IPS DF 6.9 (cell line): ENCODE measurements around the gene AHSG.
"Not testable (repeated sequence)": the region's sequence is repeated elsewhere in the genome, so short reads cannot be mapped to it uniquely, and the experiment has no call there.

Experiments used
- DNase-seq: peaks from one replicate; pipeline ENCODE4 v3.0.0-alpha.2; 2013; ENCODE audit warnings: low read depth, low spot score
- H3K27ac ChIP-seq: one replicate; pipeline ENCODE4 v1.5.1; 2013; ENCODE audit warnings: low read length, control low read depth
- H3K27me3 ChIP-seq: 2 replicates; pipeline ENCODE4 v1.6.1; 2013; ENCODE audit warnings: mild to moderate bottlenecking, low read length; ENCODE audit not compliant: control insufficient read depth, insufficient read depth
- H3K36me3 ChIP-seq: 2 replicates; pipeline ENCODE4 v1.6.1; 2013; ENCODE audit warnings: low read length; ENCODE audit not compliant: control insufficient read depth, insufficient read depth
- H3K4me1 ChIP-seq: 2 replicates; pipeline ENCODE4 v1.6.1; 2013; ENCODE audit warnings: low read length; ENCODE audit not compliant: control insufficient read depth, insufficient read depth
- H3K4me3 ChIP-seq: 2 replicates; pipeline ENCODE4 v1.5.1; 2013; ENCODE audit warnings: mild to moderate bottlenecking, low read length
- H3K9me3 ChIP-seq: 2 replicates; pipeline ENCODE4 v1.6.1; 2013; ENCODE audit warnings: low read length, inconsistent platforms; ENCODE audit not compliant: control insufficient read depth, insufficient read depth
- WGBS: extraction: QIAGEN DNeasy Blood & Tissue Kit; methylation state at CpG from one replicate; pipeline ENCODE4 v1.1.7; 2013; ENCODE audit warnings: mixed read lengths, missing lambda C conversion rate; ENCODE audit not compliant: insufficient read length, insufficient coverage; 5-methylcytosine and 5-hydroxymethylcytosine counted together

AHSG gene

GRCh38 chr3:186628756-186629155 lies 15.9 kb downstream of the AHSG start:
- WGBS: no CpG with 5 or more reads among the region's 7 CpGs
- Histone ChIP-seq H3K27ac (no peak overlapping the region), H3K36me3 (no peaks in the 10 kb centered on the region), H3K4me1 (no peaks in the 10 kb centered on the region), H3K9me3 (no peaks in the 10 kb centered on the region), H3K27me3 (no peaks in the 10 kb centered on the region), H3K4me3 (no peak overlapping the region)
- DNase-seq: no peak

- no peaks in the 10 kb centered on the region for H3K36me3 ChIP-seq
- no peaks in the 10 kb centered on the region for H3K27me3 ChIP-seq
- no peaks in the 10 kb centered on the region for H3K9me3 ChIP-seq
Observed at GRCh38 chr3:186630950-186631641, 18.2 kb downstream of the AHSG start.

GRCh38 chr3:186633481-186633880 lies 20.6 kb downstream of the AHSG start:
- Histone ChIP-seq H3K4me3 (no peak overlapping the region), H3K27ac (no peak overlapping the region), H3K9me3 (no peaks in the 10 kb centered on the region), H3K36me3 (no peaks in the 10 kb centered on the region), H3K4me1 (no peaks in the 10 kb centered on the region), H3K27me3 (no peaks in the 10 kb centered on the region)
- DNase-seq: no peak

More at GRCh38 chr3:186630950-186631641, 18.2 kb downstream of the AHSG start:
- Histone ChIP-seq H3K4me3 (no peak overlapping the region), H3K27ac (no peak overlapping the region), H3K4me1 (no peaks in the 10 kb centered on the region)
- DNase-seq: no peak
- WGBS: no CpG with 5 or more reads among the region's 6 CpGs

- not testable (repeated sequence) for DNase-seq, H3K4me3 ChIP-seq, H3K9me3 ChIP-seq, H3K36me3 ChIP-seq, H3K27me3 ChIP-seq, H3K4me1 ChIP-seq, H3K27ac ChIP-seq
- no CpG with 5 or more reads among the region's 5 CpGs for WGBS
Observed at GRCh38 chr3:186634207-186634606, 21.3 kb downstream of the AHSG start.

- WGBS: no CpG with 5 or more reads among the region's 3 CpGs
- Histone ChIP-seq H3K4me1 (0 out of 2 replicates have a peak, but pooled peaks cover 2% of the 10 kb centered on the region), H3K27ac (no peak overlapping the region), H3K27me3 (no peaks in the 10 kb centered on the region), H3K36me3 (no peaks in the 10 kb centered on the region), H3K4me3 (no peak overlapping the region), H3K9me3 (no peaks in the 10 kb centered on the region)
- no peak for DNase-seq
Observed at GRCh38 chr3:186635532-186635931, 22.7 kb downstream of the AHSG start.

GRCh38 chr3:186636536-186636935 lies 23.7 kb downstream of the AHSG start:
- H3K27ac ChIP-seq: no peak overlapping the region
- WGBS: no CpG with 5 or more reads among the region's 7 CpGs
- H3K36me3 ChIP-seq: no peaks in the 10 kb centered on the region
- H3K4me3 ChIP-seq: no peak overlapping the region
- H3K9me3 ChIP-seq: no peaks in the 10 kb centered on the region
- no peak for DNase-seq
- H3K27me3 ChIP-seq: no peaks in the 10 kb centered on the region
- H3K4me1 ChIP-seq: 0 out of 2 replicates have a peak, but pooled peaks cover 2% of the 10 kb centered on the region

GRCh38 chr3:186637686-186638085 lies 24.8 kb downstream of the AHSG start:
- H3K4me3 ChIP-seq: no peak overlapping the region
- 0 out of 2 replicates have a peak, but pooled peaks cover 2% of the 10 kb centered on the region for H3K4me1 ChIP-seq
- no peaks in the 10 kb centered on the region for H3K27me3 ChIP-seq
- DNase-seq: no peak
- no CpG with 5 or more reads among the region's 3 CpGs for WGBS
- no peaks in the 10 kb centered on the region for H3K9me3 ChIP-seq
- no peak overlapping the region for H3K27ac ChIP-seq
- no peaks in the 10 kb centered on the region for H3K36me3 ChIP-seq

- no peak overlapping the region for H3K27ac ChIP-seq
- WGBS: no CpG with 5 or more reads among the region's 2 CpGs
- no peaks in the 10 kb centered on the region for H3K9me3 ChIP-seq
- H3K27me3 ChIP-seq: no peaks in the 10 kb centered on the region
- no peak for DNase-seq
- H3K4me1 ChIP-seq: 0 out of 2 replicates have a peak, but pooled peaks cover 2% of the 10 kb centered on the region
- H3K36me3 ChIP-seq: no peaks in the 10 kb centered on the region
- no peak overlapping the region for H3K4me3 ChIP-seq
Observed at GRCh38 chr3:186638259-186638658, 25.4 kb downstream of the AHSG start.

- no CpG with 5 or more reads among the region's 1 CpG for WGBS
- Histone ChIP-seq H3K9me3 (no peaks in the 10 kb centered on the region), H3K4me3 (no peak within 1 kb of the TSS), H3K4me1 (0 out of 2 replicates have a peak, but pooled peaks cover 2% of the 10 kb centered on the region), H3K36me3 (no peaks in the 10 kb centered on the region), H3K27ac (no peak within 1 kb of the TSS), H3K27me3 (no peaks in the 10 kb centered on the region)
- DNase-seq: no peak
Observed at GRCh38 chr3:186639778-186640472, 27.1 kb downstream of the AHSG start, which contains the start of gene FETUB. TSS of gene FETUB (plus strand) at chr3:186640399. CDS start at chr3:186640461, 62 bp downstream.

GRCh38 chr3:186640473-186640818 lies 27.6 kb downstream of the AHSG start:
- Histone ChIP-seq H3K9me3 (no peaks in the 10 kb centered on the region), H3K4me1 (0 out of 2 replicates have a peak, but pooled peaks cover 2% of the 10 kb centered on the region), H3K27me3 (no peaks in the 10 kb centered on the region), H3K4me3 (no peak overlapping the region), H3K36me3 (no peaks in the 10 kb centered on the region), H3K27ac (no peak overlapping the region)
- DNase-seq: no peak
- WGBS: no CpG with 5 or more reads among the region's 9 CpGs
